GM18508 (cell line): Measurements from ENCODE around the gene CCDC134.
"Not testable (repeated sequence)": the region's sequence is repeated elsewhere in the genome, so short reads cannot be mapped to it uniquely, and the experiment has no call there.

ENCODE experiments used
- ATAC-seq: cut with Tn5 transposase; IDR thresholded peaks from one replicate; pipeline ENCODE4 v1.9.1; 2021; ENCODE audit warnings: moderate number of reproducible peaks; ENCODE audit not compliant: insufficient read depth, unreplicated experiment

The CCDC134 gene

GRCh38 chr22:41838842-41839618, 38.6 kb downstream of the CCDC134 start:
- no peak for ATAC-seq

GRCh38 chr22:41840216-41840615, 39.7 kb downstream of the CCDC134 start:
- ATAC-seq, result no peak

DNA sequence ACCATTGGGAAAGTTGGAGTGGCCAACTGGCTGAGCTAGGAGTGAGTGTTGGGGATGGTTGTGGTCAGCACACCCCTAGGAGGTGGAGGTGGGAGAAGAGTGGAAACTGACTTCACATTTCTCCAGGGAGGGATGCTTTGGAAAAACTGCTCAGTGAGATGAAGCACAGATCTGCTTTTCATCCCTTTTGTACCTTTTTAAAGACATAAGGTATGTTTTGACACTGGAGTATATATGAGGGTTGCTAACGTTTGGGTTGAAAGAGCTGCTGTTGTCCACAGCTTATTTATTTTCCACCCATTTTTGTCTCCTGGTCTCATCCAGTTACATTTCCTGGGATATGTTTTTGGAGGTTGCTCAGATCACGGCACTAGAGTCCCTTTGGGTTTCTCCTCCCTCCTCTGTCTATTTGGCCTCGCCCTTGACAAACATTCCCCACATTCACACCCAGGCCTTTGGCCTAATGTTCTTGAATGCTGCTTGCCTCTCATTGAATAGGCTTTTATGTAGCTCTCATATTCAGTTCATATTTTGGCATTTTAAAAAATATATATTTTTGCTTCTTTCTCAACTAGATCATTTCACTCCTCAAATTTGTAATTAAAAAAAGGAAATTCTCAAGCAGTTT, 40.7 kb downstream of the CCDC134 start:
- ATAC-seq, result no peak

- no peak for ATAC-seq
Measured at GRCh38 chr22:41842996-41843970, 42.8 kb downstream of the CCDC134 start.

GRCh38 chr22:41844036-41844435, 43.6 kb downstream of the CCDC134 start:
- ATAC-seq, result no peak

DNA sequence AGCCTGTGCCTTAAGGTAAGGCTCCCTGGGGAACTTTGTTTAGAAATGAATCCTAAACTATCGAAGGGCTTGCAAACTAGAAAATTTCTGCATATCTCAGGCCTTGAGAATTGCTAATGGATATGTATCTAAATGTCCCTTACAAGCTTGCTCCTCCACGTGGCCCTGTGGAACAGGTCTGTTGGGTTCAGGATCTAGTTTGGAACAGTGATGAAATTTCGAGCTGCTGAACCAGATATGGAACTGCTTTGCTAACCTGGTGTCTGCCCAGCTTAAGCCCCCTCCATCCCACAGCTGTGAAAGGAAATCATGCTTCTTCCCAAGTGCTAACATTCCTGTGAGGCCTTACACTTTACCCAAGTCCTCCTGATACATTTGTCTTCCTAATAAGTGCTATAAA, 44.0 kb downstream of the CCDC134 start:
- ATAC-seq, result no peak

GRCh38 chr22:41845380-41846267, 45.1 kb downstream of the CCDC134 start:
- no peak for ATAC-seq

DNA sequence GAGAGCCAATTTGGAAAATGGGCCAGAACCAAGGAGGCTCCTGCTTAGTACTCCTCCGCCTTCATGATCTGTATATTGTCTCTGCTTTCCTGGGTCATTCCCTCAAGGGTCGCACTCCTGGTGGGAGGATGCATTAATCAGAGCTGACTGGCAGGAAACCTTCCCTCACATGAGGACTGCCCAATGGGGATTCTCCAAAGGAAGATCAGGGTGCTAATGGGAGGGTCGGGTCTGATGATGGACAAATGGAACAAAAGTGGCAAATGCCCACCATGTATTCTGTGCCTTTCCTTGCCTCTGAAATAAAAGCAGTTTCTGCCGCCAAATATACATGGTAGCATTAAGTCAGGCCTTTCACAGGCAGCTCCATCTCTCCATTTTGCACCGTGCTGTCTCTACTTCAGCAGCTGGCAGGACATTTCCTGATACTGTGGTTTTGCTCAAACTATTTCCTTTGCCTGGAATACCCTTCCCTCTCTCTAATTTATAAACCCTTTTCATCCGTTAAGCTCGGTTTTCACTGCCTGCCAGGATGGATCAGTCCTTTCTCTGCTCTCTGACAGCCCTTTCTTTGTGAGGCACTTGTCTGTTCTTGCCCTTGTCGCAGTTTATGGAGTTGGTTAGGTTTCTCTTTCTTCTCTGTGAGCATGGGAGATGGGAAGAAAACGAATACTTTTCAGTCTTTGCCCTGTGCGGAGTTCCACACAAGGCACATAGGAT, 45.9 kb downstream of the CCDC134 start:
- no peak for ATAC-seq

GRCh38 chr22:41847300-41847699, 46.8 kb downstream of the CCDC134 start:
- no peak for ATAC-seq

GRCh38 chr22:41848468-41848867, 48.0 kb downstream of the CCDC134 start:
- no peak for ATAC-seq

DNA sequence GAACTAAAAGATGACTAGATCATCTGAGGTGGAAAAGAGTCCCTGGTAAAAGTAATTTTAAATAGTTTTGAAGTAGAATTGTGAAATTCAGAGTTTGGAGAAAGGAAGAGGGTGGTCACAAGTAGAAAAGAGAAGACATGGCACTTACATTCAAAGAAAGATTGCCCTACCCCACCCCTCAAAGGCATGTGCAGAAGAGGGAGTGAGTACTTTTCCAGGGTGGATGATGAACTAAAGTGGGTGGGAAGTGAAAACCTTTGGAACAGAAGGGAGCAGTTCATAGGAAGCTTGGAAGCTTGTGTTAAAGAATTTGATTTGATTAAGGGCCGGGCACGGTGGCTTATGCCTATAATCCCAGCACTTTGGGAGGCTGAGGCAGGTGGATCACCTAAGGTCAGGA, 56.0 kb downstream of the CCDC134 start:
- no peak for ATAC-seq

GRCh38 chr22:41857155-41857859, 56.8 kb downstream of the CCDC134 start:
- no peak for ATAC-seq

- ATAC-seq, result no peak
Measured at GRCh38 chr22:41857860-41858199, 57.4 kb downstream of the CCDC134 start.

DNA sequence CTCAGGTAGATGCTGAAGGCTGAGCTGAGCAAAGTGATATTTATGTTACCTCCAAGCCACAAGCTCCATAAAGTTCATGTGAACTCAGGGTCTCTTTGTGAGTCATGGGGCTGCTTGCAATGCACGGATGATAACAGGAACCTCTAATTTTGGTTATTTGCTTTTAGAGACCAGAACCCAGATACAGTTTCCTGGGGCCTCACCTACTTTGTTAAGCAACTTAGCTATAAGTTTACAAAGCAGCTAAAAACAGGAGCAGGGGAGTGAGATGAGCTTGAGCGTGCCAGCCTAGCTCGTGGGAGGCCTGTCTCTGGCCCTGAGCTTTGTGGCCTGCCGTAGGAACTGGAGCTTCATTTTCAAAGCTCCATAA, 61.7 kb downstream of the CCDC134 start:
- peak; percentile 7 for ATAC-seq

- ATAC-seq, result peak; percentile 49
Measured at GRCh38 chr22:41862530-41863266, 62.2 kb downstream of the CCDC134 start.

GRCh38 chr22:41863472-41863871, 63.0 kb downstream of the CCDC134 start:
- ATAC-seq, result no peak

GRCh38 chr22:41868556-41868955, 68.1 kb downstream of the CCDC134 start:
- ATAC-seq, result no peak

DNA sequence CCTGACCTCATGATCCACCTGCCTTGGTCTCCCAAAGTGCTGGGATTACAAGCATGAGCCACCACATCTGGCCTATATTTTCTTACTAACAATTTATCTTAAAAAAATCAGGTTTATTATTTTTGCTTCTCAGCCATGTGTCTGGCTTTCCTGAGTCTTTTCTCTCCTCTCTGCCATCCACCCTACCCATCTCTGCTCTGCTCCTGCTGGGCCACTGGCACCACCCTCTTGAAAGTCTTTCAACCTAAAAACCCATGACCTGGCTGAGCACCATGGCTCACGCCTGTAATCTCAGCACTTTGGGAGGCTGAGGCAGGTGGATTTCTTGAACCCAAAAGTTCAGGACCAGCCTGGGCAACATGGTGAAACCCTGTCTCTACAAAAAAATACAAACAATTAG, 69.6 kb downstream of the CCDC134 start:
- not testable (repeated sequence) for ATAC-seq
